ENCODE data around the gene CCDC158. TPM values are rescaled to one million over a fixed set of nuclear protein-coding genes. Genes with fewer than 3 reads are reported as not detected.

Gene CCDC158
- total and polyA plus RNA-seq, 2 of the 4 experiments (the other 2 are of a cell fraction), result not detected

- peaks cover 45% of the 10 kb centered on the region for H3K27me3 ChIP-seq (ENCODE audit: control insufficient read depth, insufficient read depth, low read length)
- H2BK5ac ChIP-seq (ENCODE audit: low read depth, low read length, poor library complexity, severe bottlenecking), result no peak overlapping the region
- H2AK5ac ChIP-seq (ENCODE audit: low read depth, low read length), result no peak overlapping the region
- no peaks in the 10 kb centered on the region for H3K9me3 ChIP-seq (ENCODE audit: control insufficient read depth, insufficient read depth, low read length)
- H3K36me3 ChIP-seq (ENCODE audit: control insufficient read depth, insufficient read depth, low read length), result no peaks in the 10 kb centered on the region
- H3K4ac ChIP-seq (ENCODE audit: low read depth, low read length), result no peak overlapping the region
- H4K5ac ChIP-seq (ENCODE audit: low read depth, low read length), result no peak overlapping the region
- no peak overlapping the region for H4K8ac ChIP-seq (ENCODE audit: low read depth in 2 of 2, low read length in 2 of 2)
- dilution Hi-C loops (cut with HindIII; ENCODE audit: low sequenced_read_pairs, unreplicated experiment), result no loop called here
- H3K4me3 ChIP-seq (ENCODE audit: insufficient read depth, low read depth, low read length), result no peak overlapping the region
- H3K18ac ChIP-seq (ENCODE audit: low read depth, low read length), result no peak overlapping the region
- no peak for DNase-seq
- no peak for ATAC-seq (ENCODE audit: low read depth)
- no peak overlapping the region for H2AK9ac ChIP-seq (replicated peaks; ENCODE audit: low read depth, low read length, poor library complexity)
- no peak overlapping the region for H2AFZ ChIP-seq (replicated peaks; ENCODE audit: low read length, poor library complexity)
- intact Hi-C loops (cut with micrococcal nuclease), result no loop called here
- H3K4me2 ChIP-seq (ENCODE audit: low read depth, low read length), result no peak overlapping the region
- no peaks in the 10 kb centered on the region for H3K79me1 ChIP-seq (ENCODE audit: low read depth in 1 of 2, low read length in 2 of 2)
- BruUV-seq (replicated peaks), result no TSS peak
- TF ChIP-seq CEBPB (IDR thresholded peaks at IDR 0.05; ENCODE audit: low read depth, low read length) (no peak), CTCF (conservative IDR thresholded peaks at IDR 0.05; ENCODE audit: low read depth, low read length) (no peak), MXI1 (IDR thresholded peaks at IDR 0.05; ENCODE audit: borderline replicate concordance, low read depth, low read length) (no peak), MAZ (IDR thresholded peaks at IDR 0.05; ENCODE audit: borderline replicate concordance, low read depth, low read length) (no peak), SMC3 (IDR thresholded peaks at IDR 0.05; ENCODE audit: low read depth, low read length) (no peak), ELK1 (IDR thresholded peaks at IDR 0.05; ENCODE audit: borderline replicate concordance, low read depth, low read length) (no peak), BHLHE40 (IDR thresholded peaks at IDR 0.05; ENCODE audit: low read depth, low read length) (no peak), NFE2L2 (IDR thresholded peaks at IDR 0.05; ENCODE audit: low read depth, low read length) (no peak), USF2 (IDR thresholded peaks at IDR 0.05; ENCODE audit: low read depth, low read length) (no peak), CHD1 (IDR thresholded peaks at IDR 0.05; ENCODE audit: low read depth, low read length) (no peak), RCOR1 (IDR thresholded peaks at IDR 0.05; ENCODE audit: insufficient replicate concordance, low read length) (no peak), POLR2A (IDR thresholded peaks at IDR 0.05; ENCODE audit: low read depth, low read length) (no peak), MAFK (IDR thresholded peaks at IDR 0.05; ENCODE audit: low read depth, low read length) (no peak), RAD21 (IDR thresholded peaks at IDR 0.05; ENCODE audit: low read length) (no peak), RFX5 (IDR thresholded peaks at IDR 0.05; ENCODE audit: low read depth, low read length) (no peak), FOS (IDR thresholded peaks at IDR 0.05; ENCODE audit: low read depth, low read length) (no peak)
- no peak overlapping the region for H2BK15ac ChIP-seq (ENCODE audit: low read depth, low read length)
- H2BK120ac ChIP-seq (ENCODE audit: low read depth, low read length), result no peak overlapping the region
- no peak overlapping the region for H4K91ac ChIP-seq (ENCODE audit: insufficient read depth, low read depth, low read length)
- H3K27ac ChIP-seq (ENCODE audit: insufficient read depth, low read length), result no peak overlapping the region
- H3K56ac ChIP-seq (ENCODE audit: extremely low read depth, insufficient read depth, low read length), result no peak overlapping the region
- H2BK20ac ChIP-seq (ENCODE audit: low read depth, low read length), result no peak overlapping the region
- no peak overlapping the region for H3K23ac ChIP-seq (ENCODE audit: low read depth, low read length)
- H3K4me1 ChIP-seq (ENCODE audit: control insufficient read depth, insufficient read depth, low read length), result no peaks in the 10 kb centered on the region
- H4K20me1 ChIP-seq (ENCODE audit: insufficient read depth, low read length), result no peaks in the 10 kb centered on the region
- no peak overlapping the region for H3K14ac ChIP-seq (replicated peaks; ENCODE audit: low read depth, low read length)
- in situ Hi-C loops (cut with MboI; ENCODE audit: low sequenced_read_pairs), result no loop called here
- ChIA-PET POLR2A (ENCODE audit: unreplicated experiment) (no interaction called here), CTCF (no interaction called here)
- no peaks in the 10 kb centered on the region for H3K9me1 ChIP-seq (ENCODE audit: insufficient read depth, low read length)
- H3K9ac ChIP-seq (ENCODE audit: low read depth, low read length), result no peak overlapping the region
Observed at GRCh38 chr4:76272073-76272472, 148.9 kb downstream of the CCDC158 start.
